NCI-H82 treated with DMSO at 0.1 percent for 48 hours (cell line): Measurements from ENCODE around the gene OR3A3.

Experiments used
- DNase-seq: peaks from one replicate; lab custom pipeline; 2025; ENCODE audit not compliant: unreplicated experiment; lab: John Stamatoyannopoulos, UW

OR3A3 gene

DNA sequence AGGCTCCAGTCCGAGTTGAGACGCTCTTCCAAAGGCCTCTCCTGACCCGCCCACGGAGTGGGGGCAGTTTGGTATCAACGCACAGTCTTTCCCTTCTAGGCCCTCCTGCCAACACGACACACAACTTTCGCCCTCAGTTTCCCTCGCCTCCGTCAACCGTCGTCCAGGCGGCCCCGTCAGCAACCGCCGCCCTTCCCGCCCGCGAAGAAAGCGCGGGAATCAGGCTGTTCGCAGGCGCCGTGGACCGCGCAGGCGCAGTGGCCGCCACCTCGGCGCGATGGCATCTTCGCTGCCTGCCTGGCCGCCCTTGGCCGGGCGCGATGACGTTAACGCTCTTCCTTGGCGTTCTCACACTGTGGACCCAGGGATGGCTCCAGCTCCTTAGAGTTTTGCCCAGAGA, 60.4 kb downstream of the OR3A3 start, which contains the start of gene SPATA22:
Gene SPATA22 (minus strand): TSS at position 221 of the 400 bp plus-strand sequence. CDS start 2,494 bp downstream, outside the sequence.
- no peak for DNase-seq

DNA sequence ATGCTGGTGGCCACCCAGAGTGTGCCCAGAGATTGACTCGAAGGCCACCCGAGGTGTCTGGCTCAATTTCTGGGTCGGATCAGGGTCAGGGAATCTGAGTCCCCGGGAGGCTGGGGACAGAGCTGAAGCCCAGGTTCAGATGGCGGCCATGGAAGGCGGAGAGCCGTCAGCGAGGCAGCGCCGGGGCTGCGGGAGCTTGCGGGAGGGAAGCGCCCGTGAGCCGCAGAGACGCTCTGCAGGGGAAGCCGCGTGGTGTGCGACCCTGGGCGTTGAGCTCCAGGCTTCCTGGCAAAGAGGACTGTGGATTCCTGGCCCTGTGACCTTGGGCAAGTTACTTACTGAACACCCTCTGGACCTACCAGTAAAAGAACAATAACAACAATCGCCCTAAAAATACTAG, 61.0 kb downstream of the OR3A3 start:
- DNase-seq = no peak
